Ovary (tissue), 3 donors: ENCODE measurements around the gene DNAJC18.

Experiments used
- CTCF ChIP-seq, 3 donors: fragments of 450-650 bp in 2 of 3; fragments of 200-600 bp in 1 of 3; IDR thresholded peaks; one replicate each; pipeline versions ENCODE4 v1.5.1 to v1.8.0; 2016 to 2022; ENCODE audit warnings: antibody characterized with exemption in 3 of 3, mild to moderate bottlenecking in 1 of 3
- EP300 ChIP-seq: sonication (generic); formaldehyde crosslinking; IDR thresholded peaks from one replicate; pipeline ENCODE4 v1.6.1; 2017; ENCODE audit warnings: antibody characterized with exemption
- POLR2A ChIP-seq: fragments of 450-650 bp; IDR thresholded peaks from one replicate; pipeline ENCODE4 v1.6.1; 2017; ENCODE audit warnings: antibody characterized with exemption, mild to moderate bottlenecking, moderate library complexity
- donor health status: DM: no; HTN: no; CAD: no.

DNA sequence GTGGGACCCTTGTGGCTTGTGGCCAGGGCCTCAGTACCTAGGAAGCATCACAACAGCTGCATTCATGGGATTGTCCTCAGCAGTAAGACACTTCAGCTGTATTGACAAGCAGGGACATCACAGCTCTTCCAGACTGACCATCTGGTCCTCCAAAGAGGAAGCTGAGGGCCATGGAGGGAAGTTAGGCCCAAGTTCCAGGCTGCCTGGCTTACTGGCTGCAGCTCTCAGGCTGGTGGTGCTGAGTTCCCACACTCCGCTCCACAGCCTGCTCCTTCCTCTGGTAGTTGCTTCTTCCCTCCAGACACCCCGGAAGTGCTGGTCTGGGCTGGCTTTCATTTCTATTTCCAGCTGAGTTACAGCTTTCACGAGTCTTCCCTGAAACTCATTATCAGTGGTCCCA lies 48.9 kb upstream of the DNAJC18 start:
- no peak for TF ChIP-seq CTCF (IDR thresholded peaks at IDR 0.05)
- no peak for TF ChIP-seq POLR2A
- TF ChIP-seq EP300: no peak
